HepG2 (cell line): ENCODE results near the gene SEZ6. TPM values are rescaled to one million over a fixed set of nuclear protein-coding genes. Genes with fewer than 3 reads are reported as not detected.

Experiments used
- BRCA1 ChIP-seq: sonication (generic); formaldehyde crosslinking; IDR thresholded peaks from 2 replicates; pipeline ENCODE4 v1.4.0; 2020; ENCODE audit warnings: missing genetic modification reagents
- BRD4 ChIP-seq: sonication (generic); formaldehyde crosslinking; IDR thresholded peaks from 2 replicates; pipeline ENCODE4 v1.4.0; 2020; ENCODE audit warnings: missing genetic modification reagents
- CSRNP1 ChIP-seq: sonication (generic); formaldehyde crosslinking; IDR thresholded peaks from 2 replicates; pipeline ENCODE4 v1.8.1; 2023; ENCODE audit warnings: mild to moderate bottlenecking, missing genetic modification reagents
- LBX2 ChIP-seq: sonication (generic); formaldehyde crosslinking; IDR thresholded peaks from 2 replicates; pipeline ENCODE4 v1.5.0; 2020; ENCODE audit warnings: missing genetic modification reagents, mild to moderate bottlenecking, borderline replicate concordance
- MAFG ChIP-seq: sonication (generic); formaldehyde crosslinking; IDR thresholded peaks from 2 replicates; pipeline ENCODE4 v1.5.1; 2020; ENCODE audit warnings: mild to moderate bottlenecking, missing genetic modification reagents
- PAXIP1 ChIP-seq: sonication (generic); formaldehyde crosslinking; conservative IDR thresholded peaks from 2 replicates; pipeline ENCODE4 v1.4.0; 2020; ENCODE audit warnings: mild to moderate bottlenecking, missing genetic modification reagents, moderate library complexity
- PRMT3 ChIP-seq: sonication (generic); formaldehyde crosslinking; IDR thresholded peaks from 2 replicates; pipeline ENCODE4 v1.8.1; 2022; ENCODE audit warnings: low read depth, mild to moderate bottlenecking, moderate library complexity, missing genetic modification reagents, borderline replicate concordance
- REXO4 ChIP-seq: sonication (generic); formaldehyde crosslinking; IDR thresholded peaks from 2 replicates; pipeline ENCODE4 v1.8.0; 2022; ENCODE audit warnings: missing genetic modification reagents, mild to moderate bottlenecking, borderline replicate concordance
- SUZ12 ChIP-seq: fragments of 150-350 bp; IDR thresholded peaks from 2 replicates; pipeline ENCODE4 v1.6.1; 2014; ENCODE audit warnings: low read depth, low read length
- TBX2 ChIP-seq: sonication (generic); formaldehyde crosslinking; IDR thresholded peaks from 2 replicates; pipeline ENCODE4 v1.5.0; 2020; ENCODE audit warnings: missing genetic modification reagents, mild to moderate bottlenecking, borderline replicate concordance
- TRIM24 ChIP-seq: sonication (generic); formaldehyde crosslinking; IDR thresholded peaks from 2 replicates; pipeline ENCODE4 v1.8.0; 2022; ENCODE audit warnings: mild to moderate bottlenecking, missing genetic modification reagents
- ZGPAT ChIP-seq: IDR thresholded peaks from 2 replicates; pipeline ENCODE4 v1.6.1; 2016; ENCODE audit warnings: mild to moderate bottlenecking
- ZNF414 ChIP-seq: sonication (generic); formaldehyde crosslinking; IDR thresholded peaks from 2 replicates; pipeline ENCODE4 v1.5.0; 2020; ENCODE audit warnings: missing genetic modification reagents
- ZNF546 ChIP-seq: sonication (generic); formaldehyde crosslinking; conservative IDR thresholded peaks from 2 replicates; pipeline ENCODE4 v1.8.1; 2023; ENCODE audit warnings: mild to moderate bottlenecking, missing genetic modification reagents
- ZNF724P ChIP-seq: sonication (generic); formaldehyde crosslinking; IDR thresholded peaks from 2 replicates; pipeline ENCODE4 v1.8.0; 2022; ENCODE audit warnings: missing genetic modification reagents, borderline replicate concordance
- ZNF772 ChIP-seq: sonication (generic); formaldehyde crosslinking; IDR thresholded peaks from 2 replicates; pipeline ENCODE4 v1.5.0; 2020; ENCODE audit warnings: mild to moderate bottlenecking, missing genetic modification reagents
- ZNF800 ChIP-seq: sonication (generic); formaldehyde crosslinking; IDR thresholded peaks from 2 replicates; pipeline ENCODE4 v1.4.0; 2020; ENCODE audit warnings: missing genetic modification reagents
- ZNF839 ChIP-seq: sonication (generic); formaldehyde crosslinking; IDR thresholded peaks from 2 replicates; pipeline ENCODE4 v1.4.0; 2020; ENCODE audit warnings: missing genetic modification reagents, mild to moderate bottlenecking, borderline replicate concordance
- polyA plus RNA-seq, 8 experiments: library from polyadenylated mRNA; depleted of rRNA in 3 of 8; stranded (reverse) in 7 of 8; unstranded in 1 of 8; fragments of >200 nt; fragmentation: Illumina TruSeq in 4 of 8; extraction: Trizol in 4 of 8; gene quantifications; 2 replicates each; pipeline versions ENCODE4 v1.2.1 to v1.2.3, GENCODE V29; 2011 to 2016; ENCODE audit warnings: low read depth in 4 of 8, missing spikeins in 1 of 8, mixed read lengths in 1 of 8; ENCODE audit not compliant: insufficient read depth in 1 of 8
- total RNA-seq, 5 experiments: library from RNA; depleted of rRNA; stranded (reverse); fragments of >200 nt; fragmentation: Illumina TruSeq; extraction: Trizol; gene quantifications; 2 replicates each; pipeline ENCODE4 v1.2.3, GENCODE V29; 2016; ENCODE audit warnings: low read depth in 1 of 5

Gene SEZ6
- total and polyA plus RNA-seq, 2 of the 13 experiments (the other 11 are each of a cell fraction or from before 2014, with no cell fraction given) = not detected

GRCh38 chr17:28951991-28952975 is 53.5 kb downstream of the SEZ6 start (continued):
- peak; percentile 77 for TF ChIP-seq ZNF772 (CRISPR knock-in tag)
- TF ChIP-seq MAFG (CRISPR knock-in tag) = no peak
- TF ChIP-seq ZNF839 (CRISPR knock-in tag) = 0 out of 2 replicates have a peak, but pooled peaks have one; percentile 71
- no peak for TF ChIP-seq ZNF546 (CRISPR knock-in tag)
- no peak for TF ChIP-seq ZNF800 (CRISPR knock-in tag)
- TF ChIP-seq SUZ12 = peak; percentile 98
- TF ChIP-seq BRCA1 = no peak
- no peak for TF ChIP-seq ZNF724P (CRISPR knock-in tag)
- TF ChIP-seq BRD4 (CRISPR knock-in tag) = no peak; the same call in 1 of the 2 replicates
- TF ChIP-seq PAXIP1 = peak; percentile 69
- peak; percentile 83 for TF ChIP-seq ZNF414
- no peak for TF ChIP-seq CSRNP1 (CRISPR knock-in tag)
- TF ChIP-seq PRMT3 = no peak
- peak; percentile 93 for TF ChIP-seq ZGPAT (CRISPR knock-in tag)
- no peak for TF ChIP-seq REXO4 (CRISPR knock-in tag)
- TF ChIP-seq TBX2 (CRISPR knock-in tag) = peak; percentile 76
- TF ChIP-seq TRIM24 = no peak
- no peak for TF ChIP-seq LBX2 (CRISPR knock-in tag)
